ENCODE measurements around the gene RPN1. TPM values are rescaled to one million over a fixed set of nuclear protein-coding genes. Genes with fewer than 3 reads are reported as not detected.

Gene RPN1
- total RNA-seq, 1 donor from 2014 or later: 283 TPM

DNA sequence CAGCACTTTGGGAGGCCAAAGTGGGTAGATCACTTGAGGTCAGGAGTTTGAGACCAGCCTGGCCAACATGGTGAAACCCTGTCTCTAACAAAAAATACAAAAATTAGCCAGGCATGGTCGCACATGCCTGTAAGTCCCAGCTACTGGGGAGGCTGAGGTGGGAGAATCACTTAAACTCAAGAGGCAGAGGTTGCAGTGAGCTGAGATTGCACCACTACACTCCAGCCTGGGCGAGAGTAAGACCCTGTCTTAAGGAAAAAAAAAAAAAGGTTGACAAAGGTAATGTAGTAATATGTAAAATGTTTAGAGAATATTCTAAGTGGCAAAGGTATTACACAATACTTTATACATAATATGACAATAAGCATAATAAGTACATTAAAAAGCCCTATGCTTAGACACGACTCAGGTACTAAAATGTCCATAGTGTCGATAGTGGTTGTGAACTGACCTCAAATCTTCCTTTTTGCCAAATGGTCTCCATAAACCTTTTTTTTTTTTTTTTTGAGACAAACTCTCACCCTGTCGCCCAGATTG, 16.5 kb downstream of the RPN1 start:
- H3K36me3 Mint-ChIP-seq (ENCODE audit: low read depth, unreplicated experiment): peaks cover 19% of the 10 kb centered on the region
- FAIRE-seq: no peak

DNA sequence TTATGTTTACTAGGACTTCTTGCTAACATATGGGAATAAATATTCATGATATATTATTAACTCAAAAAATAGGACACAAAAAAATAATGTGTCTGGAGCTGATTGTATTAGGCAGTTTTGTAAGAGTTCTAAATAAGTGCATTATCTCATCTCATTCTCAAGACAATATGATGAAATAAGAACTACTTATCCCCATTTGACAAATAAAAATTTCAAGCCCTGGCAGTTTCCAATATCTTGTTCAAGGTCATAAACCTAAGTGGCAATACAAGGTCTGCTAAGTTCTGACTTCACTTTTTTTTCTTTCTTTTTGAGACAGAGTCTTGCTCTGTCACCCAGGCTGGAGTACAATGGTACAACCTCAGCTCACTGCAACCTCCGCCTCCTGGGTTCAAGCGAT, 18.3 kb downstream of the RPN1 start:
- H3K79me2 ChIP-seq (ENCODE audit: insufficient read depth, low read length): peaks cover 86% of the 10 kb centered on the region
- no peaks in the 10 kb centered on the region for H3K4me1 Mint-ChIP-seq (ENCODE audit: low read depth, unreplicated experiment)
- no peak overlapping the region for H3K4me3 Mint-ChIP-seq (ENCODE audit: unreplicated experiment)
- H3K4me3 ChIP-seq (ENCODE audit: insufficient read depth, low read depth, low read length): no peak overlapping the region
- no peaks in the 10 kb centered on the region for H3K9me3 Mint-ChIP-seq (ENCODE audit: unreplicated experiment)
- H3K36me3 ChIP-seq (ENCODE audit: insufficient read depth, low read length): peaks cover 46% of the 10 kb centered on the region
- H2AFZ ChIP-seq (ENCODE audit: low read depth, low read length): no peak overlapping the region
- no peaks in the 10 kb centered on the region for H3K4me1 ChIP-seq (ENCODE audit: insufficient read depth, low read length)
- no peak overlapping the region for H3K27ac Mint-ChIP-seq (ENCODE audit: unreplicated experiment)
- no peak overlapping the region for H3K9ac ChIP-seq (ENCODE audit: low read length)
- no peaks in the 10 kb centered on the region for H3K27me3 Mint-ChIP-seq (ENCODE audit: low read depth, unreplicated experiment)
- no peak overlapping the region for H3K4me2 ChIP-seq (ENCODE audit: low read length)
- DNase-seq (ENCODE audit: low read depth) (no peak), FAIRE-seq (no peak)
- H3K27me3 ChIP-seq (ENCODE audit: insufficient read depth, low read length): no peaks in the 10 kb centered on the region
- H4K20me1 ChIP-seq (ENCODE audit: insufficient read depth, low read length): peaks cover 75% of the 10 kb centered on the region
- H3K27ac ChIP-seq (ENCODE audit: low read depth, low read length): no peak overlapping the region
- H3K36me3 Mint-ChIP-seq (ENCODE audit: low read depth, unreplicated experiment): peaks cover 9% of the 10 kb centered on the region
- H3K9me3 ChIP-seq (ENCODE audit: insufficient read depth, low read depth, low read length): no peaks in the 10 kb centered on the region
- TF ChIP-seq, protein P1, sequence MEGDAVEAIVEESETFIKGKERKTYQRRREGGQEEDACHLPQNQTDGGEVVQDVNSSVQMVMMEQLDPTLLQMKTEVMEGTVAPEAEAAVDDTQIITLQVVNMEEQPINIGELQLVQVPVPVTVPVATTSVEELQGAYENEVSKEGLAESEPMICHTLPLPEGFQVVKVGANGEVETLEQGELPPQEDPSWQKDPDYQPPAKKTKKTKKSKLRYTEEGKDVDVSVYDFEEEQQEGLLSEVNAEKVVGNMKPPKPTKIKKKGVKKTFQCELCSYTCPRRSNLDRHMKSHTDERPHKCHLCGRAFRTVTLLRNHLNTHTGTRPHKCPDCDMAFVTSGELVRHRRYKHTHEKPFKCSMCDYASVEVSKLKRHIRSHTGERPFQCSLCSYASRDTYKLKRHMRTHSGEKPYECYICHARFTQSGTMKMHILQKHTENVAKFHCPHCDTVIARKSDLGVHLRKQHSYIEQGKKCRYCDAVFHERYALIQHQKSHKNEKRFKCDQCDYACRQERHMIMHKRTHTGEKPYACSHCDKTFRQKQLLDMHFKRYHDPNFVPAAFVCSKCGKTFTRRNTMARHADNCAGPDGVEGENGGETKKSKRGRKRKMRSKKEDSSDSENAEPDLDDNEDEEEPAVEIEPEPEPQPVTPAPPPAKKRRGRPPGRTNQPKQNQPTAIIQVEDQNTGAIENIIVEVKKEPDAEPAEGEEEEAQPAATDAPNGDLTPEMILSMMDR (IDR thresholded peaks at IDR 0.05; ENCODE audit: insufficient read depth, low read depth, low read length): no peak
- no peak for TF ChIP-seq EZH2 (IDR thresholded peaks at IDR 0.05; ENCODE audit: insufficient read depth, low read length)

More for the DNA sequence above, 16.5 kb downstream of the RPN1 start:
- no peak for DNase-seq (ENCODE audit: low read depth)
- H3K4me1 Mint-ChIP-seq (ENCODE audit: low read depth, unreplicated experiment): no peaks in the 10 kb centered on the region
- H3K27ac Mint-ChIP-seq (ENCODE audit: unreplicated experiment): no peak overlapping the region
- Histone ChIP-seq H3K27ac (ENCODE audit: low read depth, low read length) (no peak overlapping the region), H3K36me3 (ENCODE audit: insufficient read depth, low read length) (peaks cover 44% of the 10 kb centered on the region), H4K20me1 (ENCODE audit: insufficient read depth, low read length) (peaks cover 76% of the 10 kb centered on the region), H3K9me3 (ENCODE audit: insufficient read depth, low read depth, low read length) (no peaks in the 10 kb centered on the region), H2AFZ (ENCODE audit: low read depth, low read length) (no peak overlapping the region), H3K9ac (ENCODE audit: low read length) (no peak overlapping the region), H3K4me1 (ENCODE audit: insufficient read depth, low read length) (no peaks in the 10 kb centered on the region), H3K27me3 (ENCODE audit: insufficient read depth, low read length) (no peaks in the 10 kb centered on the region), H3K4me2 (ENCODE audit: low read length) (no peak overlapping the region), H3K4me3 (ENCODE audit: insufficient read depth, low read depth, low read length) (no peak overlapping the region), H3K79me2 (ENCODE audit: insufficient read depth, low read length) (peaks cover 89% of the 10 kb centered on the region)
- no peak overlapping the region for H3K4me3 Mint-ChIP-seq (ENCODE audit: unreplicated experiment)
- no peaks in the 10 kb centered on the region for H3K27me3 Mint-ChIP-seq (ENCODE audit: low read depth, unreplicated experiment)
- TF ChIP-seq, protein P1 (IDR thresholded peaks at IDR 0.05; ENCODE audit: insufficient read depth, low read depth, low read length): no peak
- no peak for TF ChIP-seq EZH2 (IDR thresholded peaks at IDR 0.05; ENCODE audit: insufficient read depth, low read length)
- no peaks in the 10 kb centered on the region for H3K9me3 Mint-ChIP-seq (ENCODE audit: unreplicated experiment)

DNA sequence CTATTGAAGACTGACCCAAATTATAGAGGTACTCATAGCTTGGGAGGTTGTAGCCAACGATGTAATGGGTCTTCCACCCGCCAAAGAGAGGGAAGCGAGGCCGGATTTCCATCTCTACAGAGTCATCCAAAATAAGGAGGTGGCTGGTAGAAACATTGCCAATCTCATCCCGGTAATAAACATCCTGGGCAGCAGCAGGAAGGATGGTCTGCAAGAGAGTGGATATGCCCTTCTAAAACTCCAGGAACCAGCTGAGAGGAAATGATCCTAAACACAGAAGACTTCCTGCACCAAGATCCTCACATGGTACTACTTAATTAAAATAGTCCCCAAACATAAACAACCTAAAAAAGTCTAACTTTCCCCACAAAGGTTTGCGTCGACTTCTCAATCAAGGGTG, 20.7 kb downstream of the RPN1 start:
- H3K79me2 ChIP-seq (ENCODE audit: insufficient read depth, low read length): peaks cover 87% of the 10 kb centered on the region
- no peak overlapping the region for H3K27ac ChIP-seq (ENCODE audit: low read depth, low read length)
- H3K4me2 ChIP-seq (ENCODE audit: low read length): no peak overlapping the region
- peaks cover 52% of the 10 kb centered on the region for H3K36me3 ChIP-seq (ENCODE audit: insufficient read depth, low read length)
- Mint-ChIP-seq H3K36me3 (ENCODE audit: low read depth, unreplicated experiment) (peaks cover 19% of the 10 kb centered on the region), H3K27ac (ENCODE audit: unreplicated experiment) (no peak overlapping the region), H3K4me1 (ENCODE audit: low read depth, unreplicated experiment) (peaks cover under 1% of the 10 kb centered on the region), H3K9me3 (ENCODE audit: unreplicated experiment) (no peaks in the 10 kb centered on the region), H3K4me3 (ENCODE audit: unreplicated experiment) (no peak overlapping the region), H3K27me3 (ENCODE audit: low read depth, unreplicated experiment) (no peaks in the 10 kb centered on the region)
- H3K4me3 ChIP-seq (ENCODE audit: insufficient read depth, low read depth, low read length): no peak overlapping the region
- H4K20me1 ChIP-seq (ENCODE audit: insufficient read depth, low read length): peaks cover 81% of the 10 kb centered on the region
- FAIRE-seq (no peak), DNase-seq (ENCODE audit: low read depth) (no peak)
- H2AFZ ChIP-seq (ENCODE audit: low read depth, low read length): no peak overlapping the region
- no peaks in the 10 kb centered on the region for H3K9me3 ChIP-seq (ENCODE audit: insufficient read depth, low read depth, low read length)
- TF ChIP-seq EZH2 (IDR thresholded peaks at IDR 0.05; ENCODE audit: insufficient read depth, low read length): no peak
- no peaks in the 10 kb centered on the region for H3K27me3 ChIP-seq (ENCODE audit: insufficient read depth, low read length)
- no peaks in the 10 kb centered on the region for H3K4me1 ChIP-seq (ENCODE audit: insufficient read depth, low read length)
- H3K9ac ChIP-seq (ENCODE audit: low read length): no peak overlapping the region

Data from astrocyte (in vitro differentiated cells and primary cell).